Measurements from ENCODE around the gene GPLD1.

Gene GPLD1

GRCh38 chr6:24476631-24477030, 12.7 kb downstream of the GPLD1 start:
- no peak overlapping the region for H3K4me3 ChIP-seq (ENCODE audit: low read depth in 1 of 2, low read length in 2 of 2)
- H3K27me3 ChIP-seq (ENCODE audit: control insufficient read depth in 1 of 2, insufficient read depth in 2 of 2, low read length in 2 of 2), result no peaks in the 10 kb centered on the region
- H3K9ac ChIP-seq (ENCODE audit: low read length), result no peak overlapping the region
- H3K4me1 ChIP-seq (ENCODE audit: insufficient read depth, low read length), result no peaks in the 10 kb centered on the region
- H3K36me3 ChIP-seq (ENCODE audit: insufficient read depth, low read length), result no peaks in the 10 kb centered on the region
- H3K9me3 ChIP-seq (ENCODE audit: low read length), result no peaks in the 10 kb centered on the region
- no peak overlapping the region for H3K27ac ChIP-seq (ENCODE audit: low read depth, low read length)

- Histone ChIP-seq H3K36me3 (ENCODE audit: insufficient read depth, low read length) (no peaks in the 10 kb centered on the region), H3K9ac (ENCODE audit: low read length) (no peak overlapping the region), H3K4me1 (ENCODE audit: insufficient read depth, low read length) (no peaks in the 10 kb centered on the region), H3K4me3 (ENCODE audit: low read depth in 1 of 2, low read length in 2 of 2) (no peak overlapping the region), H3K27me3 (ENCODE audit: control insufficient read depth in 1 of 2, insufficient read depth in 2 of 2, low read length in 2 of 2) (no peaks in the 10 kb centered on the region), H3K27ac (ENCODE audit: low read depth, low read length) (no peak overlapping the region), H3K9me3 (ENCODE audit: low read length) (no peaks in the 10 kb centered on the region)
Observed at GRCh38 chr6:24472181-24472580, 17.2 kb downstream of the GPLD1 start.

- no peaks in the 10 kb centered on the region for H3K27me3 ChIP-seq (ENCODE audit: control insufficient read depth in 1 of 2, insufficient read depth in 2 of 2, low read length in 2 of 2)
- no peak overlapping the region for H3K27ac ChIP-seq (ENCODE audit: low read depth, low read length)
- no peaks in the 10 kb centered on the region for H3K9me3 ChIP-seq (ENCODE audit: low read length)
- H3K4me1 ChIP-seq (ENCODE audit: insufficient read depth, low read length), result no peaks in the 10 kb centered on the region
- H3K9ac ChIP-seq (ENCODE audit: low read length), result no peak overlapping the region
- no peaks in the 10 kb centered on the region for H3K36me3 ChIP-seq (ENCODE audit: insufficient read depth, low read length)
- H3K4me3 ChIP-seq (ENCODE audit: low read depth in 1 of 2, low read length in 2 of 2), result no peak overlapping the region
Observed at GRCh38 chr6:24469811-24470210, 19.6 kb downstream of the GPLD1 start.

DNA sequence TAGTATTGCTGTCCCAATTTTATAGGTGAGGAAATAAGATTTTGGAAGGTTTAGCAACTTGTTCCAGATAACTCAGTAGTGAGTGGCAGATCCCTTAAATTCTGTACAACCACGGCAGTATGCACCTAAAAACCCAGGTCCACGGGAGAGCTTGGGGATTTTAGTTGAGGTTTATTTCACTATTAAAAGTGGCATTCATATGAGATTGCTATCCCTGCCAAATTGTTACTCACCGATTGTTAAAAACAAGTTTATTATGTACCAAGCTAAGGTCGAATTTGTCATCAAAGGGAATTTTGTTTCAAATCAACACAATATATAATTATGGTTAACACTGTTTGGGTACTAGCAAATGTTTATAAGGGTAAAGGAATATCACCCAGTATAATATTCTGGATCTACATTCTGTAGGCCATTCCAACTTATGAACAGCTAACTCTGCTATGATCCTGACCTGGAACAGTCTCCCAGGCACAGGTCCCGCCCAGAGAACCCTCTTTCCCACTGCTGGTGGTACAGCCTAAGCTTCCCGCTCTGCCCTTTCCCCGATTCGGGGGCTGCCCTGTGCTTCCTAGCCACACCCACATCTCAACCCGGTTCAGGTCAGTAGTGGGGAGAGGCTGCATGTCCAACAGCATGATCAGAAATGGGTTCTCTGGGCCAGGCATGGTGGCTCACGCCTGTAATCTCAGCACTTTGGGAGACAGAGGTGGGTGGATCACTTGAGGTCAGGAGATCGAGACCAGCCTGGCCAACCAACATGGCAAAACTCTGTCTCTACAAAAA, 24.9 kb downstream of the GPLD1 start:
- Histone ChIP-seq H3K9ac (ENCODE audit: low read length) (no peak overlapping the region), H3K4me1 (ENCODE audit: insufficient read depth, low read length) (no peaks in the 10 kb centered on the region), H3K36me3 (ENCODE audit: insufficient read depth, low read length) (no peaks in the 10 kb centered on the region), H3K9me3 (ENCODE audit: low read length) (no peaks in the 10 kb centered on the region), H3K27ac (ENCODE audit: low read depth, low read length) (no peak overlapping the region), H3K27me3 (ENCODE audit: control insufficient read depth in 1 of 2, insufficient read depth in 2 of 2, low read length in 2 of 2) (no peaks in the 10 kb centered on the region), H3K4me3 (ENCODE audit: low read depth in 1 of 2, low read length in 2 of 2) (no peak overlapping the region)

DNA sequence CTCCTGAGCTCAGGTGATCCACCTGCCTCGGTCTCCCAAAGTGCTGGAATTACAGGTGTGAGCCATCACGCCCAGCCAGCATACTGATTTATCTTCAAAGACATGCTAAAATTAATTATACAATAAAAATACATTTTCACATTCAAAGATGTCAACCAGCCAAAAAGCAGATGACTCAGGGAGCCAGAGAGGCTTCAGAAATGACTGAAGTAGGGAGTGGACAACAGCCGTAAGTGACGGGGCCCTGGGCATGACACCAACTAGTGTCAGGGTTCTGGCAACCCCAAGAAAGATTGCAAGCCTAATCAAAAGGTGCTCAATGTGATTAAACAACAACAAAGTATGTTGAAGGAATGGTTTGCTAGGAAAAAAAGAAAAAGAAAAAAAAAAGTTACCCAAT, 28.4 kb downstream of the GPLD1 start:
- no peaks in the 10 kb centered on the region for H3K36me3 ChIP-seq (ENCODE audit: insufficient read depth, low read length)
- H3K27me3 ChIP-seq (ENCODE audit: control insufficient read depth in 1 of 2, insufficient read depth in 2 of 2, low read length in 2 of 2), result no peaks in the 10 kb centered on the region
- no peak overlapping the region for H3K9ac ChIP-seq (ENCODE audit: low read length)
- H3K9me3 ChIP-seq (ENCODE audit: low read length), result no peaks in the 10 kb centered on the region
- H3K27ac ChIP-seq (ENCODE audit: low read depth, low read length), result no peak overlapping the region
- H3K4me3 ChIP-seq (ENCODE audit: low read depth in 1 of 2, low read length in 2 of 2), result no peak overlapping the region
- H3K4me1 ChIP-seq (ENCODE audit: insufficient read depth, low read length), result no peaks in the 10 kb centered on the region

- Histone ChIP-seq H3K9me3 (ENCODE audit: low read length) (no peaks in the 10 kb centered on the region), H3K4me1 (ENCODE audit: insufficient read depth, low read length) (no peaks in the 10 kb centered on the region), H3K27me3 (ENCODE audit: control insufficient read depth in 1 of 2, insufficient read depth in 2 of 2, low read length in 2 of 2) (no peaks in the 10 kb centered on the region), H3K36me3 (ENCODE audit: insufficient read depth, low read length) (no peaks in the 10 kb centered on the region), H3K27ac (ENCODE audit: low read depth, low read length) (no peak overlapping the region), H3K9ac (ENCODE audit: low read length) (no peak overlapping the region), H3K4me3 (ENCODE audit: low read depth in 1 of 2, low read length in 2 of 2) (no peak overlapping the region)
Observed at GRCh38 chr6:24458941-24459340, 30.4 kb downstream of the GPLD1 start.

GRCh38 chr6:24458134-24458533, 31.2 kb downstream of the GPLD1 start:
- no peaks in the 10 kb centered on the region for H3K4me1 ChIP-seq (ENCODE audit: insufficient read depth, low read length)
- no peaks in the 10 kb centered on the region for H3K36me3 ChIP-seq (ENCODE audit: insufficient read depth, low read length)
- no peaks in the 10 kb centered on the region for H3K9me3 ChIP-seq (ENCODE audit: low read length)
- no peak overlapping the region for H3K9ac ChIP-seq (ENCODE audit: low read length)
- H3K27me3 ChIP-seq (ENCODE audit: control insufficient read depth in 1 of 2, insufficient read depth in 2 of 2, low read length in 2 of 2), result no peaks in the 10 kb centered on the region
- H3K4me3 ChIP-seq (ENCODE audit: low read depth in 1 of 2, low read length in 2 of 2), result no peak overlapping the region
- no peak overlapping the region for H3K27ac ChIP-seq (ENCODE audit: low read depth, low read length)

DNA sequence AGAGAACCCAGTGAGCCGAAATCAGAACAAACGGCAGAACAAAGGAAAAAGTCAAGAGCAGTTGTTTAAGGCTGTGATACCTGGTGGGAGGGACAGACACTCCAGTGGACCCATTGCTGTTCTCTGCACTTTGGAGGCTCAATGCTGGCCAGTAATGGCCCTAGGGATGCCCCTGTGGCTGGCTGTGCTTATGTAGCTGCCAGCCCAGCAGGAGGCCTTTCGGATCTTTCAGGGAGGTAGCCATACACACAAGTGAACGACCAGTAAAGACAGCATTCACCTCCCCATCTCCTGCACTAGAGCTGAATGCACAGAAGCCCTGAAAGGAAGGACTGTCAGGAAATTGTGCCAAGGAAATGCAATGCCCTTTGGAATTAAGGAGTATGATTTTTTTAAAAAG, 34.3 kb downstream of the GPLD1 start:
- Histone ChIP-seq H3K9me3 (ENCODE audit: low read length) (no peaks in the 10 kb centered on the region), H3K27me3 (ENCODE audit: control insufficient read depth in 1 of 2, insufficient read depth in 2 of 2, low read length in 2 of 2) (no peaks in the 10 kb centered on the region), H3K27ac (ENCODE audit: low read depth, low read length) (no peak overlapping the region), H3K4me3 (ENCODE audit: low read depth in 1 of 2, low read length in 2 of 2) (no peak overlapping the region), H3K4me1 (ENCODE audit: insufficient read depth, low read length) (no peaks in the 10 kb centered on the region), H3K36me3 (ENCODE audit: insufficient read depth, low read length) (no peaks in the 10 kb centered on the region), H3K9ac (ENCODE audit: low read length) (no peak overlapping the region)

GRCh38 chr6:24454452-24454851, 34.9 kb downstream of the GPLD1 start:
- no peaks in the 10 kb centered on the region for H3K36me3 ChIP-seq (ENCODE audit: insufficient read depth, low read length)
- H3K9ac ChIP-seq (ENCODE audit: low read length), result no peak overlapping the region
- H3K9me3 ChIP-seq (ENCODE audit: low read length), result no peaks in the 10 kb centered on the region
- H3K27me3 ChIP-seq (ENCODE audit: control insufficient read depth in 1 of 2, insufficient read depth in 2 of 2, low read length in 2 of 2), result no peaks in the 10 kb centered on the region
- no peak overlapping the region for H3K4me3 ChIP-seq (ENCODE audit: low read depth in 1 of 2, low read length in 2 of 2)
- H3K27ac ChIP-seq (ENCODE audit: low read depth, low read length), result no peak overlapping the region
- H3K4me1 ChIP-seq (ENCODE audit: insufficient read depth, low read length), result no peaks in the 10 kb centered on the region

GRCh38 chr6:24453921-24454320, 35.5 kb downstream of the GPLD1 start:
- no peak overlapping the region for H3K9ac ChIP-seq (ENCODE audit: low read length)
- no peaks in the 10 kb centered on the region for H3K36me3 ChIP-seq (ENCODE audit: insufficient read depth, low read length)
- no peak overlapping the region for H3K27ac ChIP-seq (ENCODE audit: low read depth, low read length)
- no peaks in the 10 kb centered on the region for H3K27me3 ChIP-seq (ENCODE audit: control insufficient read depth in 1 of 2, insufficient read depth in 2 of 2, low read length in 2 of 2)
- H3K4me1 ChIP-seq (ENCODE audit: insufficient read depth, low read length), result no peaks in the 10 kb centered on the region
- no peaks in the 10 kb centered on the region for H3K9me3 ChIP-seq (ENCODE audit: low read length)
- no peak overlapping the region for H3K4me3 ChIP-seq (ENCODE audit: low read depth in 1 of 2, low read length in 2 of 2)

DNA sequence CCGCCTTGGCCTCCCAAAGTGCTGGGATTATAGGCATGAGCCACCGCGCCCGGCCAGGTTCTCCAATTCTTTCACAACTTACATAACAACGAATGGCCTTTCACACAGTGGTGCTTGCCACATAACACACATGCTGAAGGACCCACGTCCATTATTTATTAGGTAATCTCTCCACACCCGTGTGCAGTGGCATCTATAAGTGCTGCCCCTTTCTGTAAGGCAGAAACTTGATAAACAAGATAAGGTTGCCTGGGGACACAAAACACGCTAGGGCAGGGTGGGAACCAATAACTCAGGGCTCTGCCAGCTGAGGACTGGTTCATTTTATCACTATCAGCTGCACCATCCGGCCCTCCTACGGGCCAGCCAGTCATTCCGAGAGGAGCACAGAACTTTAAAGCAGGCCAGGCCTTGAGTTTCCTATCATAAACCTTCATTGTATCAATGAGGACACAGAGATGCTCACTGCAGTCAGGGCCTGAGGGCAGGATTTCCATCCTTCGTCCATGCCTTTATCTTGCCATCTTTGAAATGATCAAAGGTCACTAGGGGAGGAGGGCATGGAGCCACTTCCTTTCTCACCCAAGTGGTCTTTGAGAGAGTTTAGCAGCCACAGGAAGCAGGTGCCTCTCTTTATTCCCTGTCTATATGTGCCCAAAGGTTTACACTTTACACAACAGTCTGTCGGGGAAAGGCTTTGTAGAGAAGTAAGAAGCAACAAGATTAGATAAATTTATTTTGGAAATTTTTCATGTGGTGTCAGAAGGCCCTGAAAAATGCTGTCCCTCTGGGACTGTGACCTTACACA, 37.6 kb downstream of the GPLD1 start:
- Histone ChIP-seq H3K27ac (ENCODE audit: low read depth, low read length) (no peak overlapping the region), H3K27me3 (ENCODE audit: control insufficient read depth in 1 of 2, insufficient read depth in 2 of 2, low read length in 2 of 2) (no peaks in the 10 kb centered on the region), H3K9me3 (ENCODE audit: low read length) (no peaks in the 10 kb centered on the region)

More for the DNA sequence above, 37.6 kb downstream of the GPLD1 start:
- Histone ChIP-seq H3K36me3 (ENCODE audit: insufficient read depth, low read length) (no peaks in the 10 kb centered on the region), H3K9ac (ENCODE audit: low read length) (no peak overlapping the region), H3K4me1 (ENCODE audit: insufficient read depth, low read length) (no peaks in the 10 kb centered on the region), H3K4me3 (ENCODE audit: low read depth in 1 of 2, low read length in 2 of 2) (no peak overlapping the region)
